Right ventricle myocardium inferior (tissue), 1 donor: ENCODE data around the gene FAM110D. TPM values are rescaled to one million over a fixed set of nuclear protein-coding genes. Genes with fewer than 3 reads are reported as not detected.

Source experiments
- ATAC-seq: fragments of 200-7000 bp; cut with Tn5 transposase; one replicate; pipeline ENCODE4 v1.9.1; 2020; ENCODE audit warnings: mild to moderate bottlenecking, moderate library complexity
- DNase-seq: peaks from one replicate; pipeline ENCODE4 v3.0.0; 2021; ENCODE audit errors: missing footprints
- intact Hi-C: fragments of 100-400 bp; cut with DNase I; formaldehyde crosslinking; loops from one replicate; pipeline ENCODE4 v1.11.0; 2022
- total RNA-seq: library from RNA; stranded (reverse); fragmentation: NEBNext Ultra II Directional; extraction: Animal tissue kit (Norgen Biotek cat#: 25700); gene quantifications from one replicate; pipeline ENCODE4 v1.2.1, GENCODE V29; 2021
- donor health status: DM: no; HTN: yes; CAD: no; lungs with severe emphysema.

FAM110D gene
- total RNA-seq, 1 donor from 2014 or later = 4.0 TPM

GRCh38 chr1:26158271-26158907 is 490 bp upstream of the FAM110D start:
- intact Hi-C loops = loop anchor here (2.0 kb wide), 1 partner anchor 122 kb away; no protein-coding TSS in a partner anchor
- no peak for ATAC-seq

DNA sequence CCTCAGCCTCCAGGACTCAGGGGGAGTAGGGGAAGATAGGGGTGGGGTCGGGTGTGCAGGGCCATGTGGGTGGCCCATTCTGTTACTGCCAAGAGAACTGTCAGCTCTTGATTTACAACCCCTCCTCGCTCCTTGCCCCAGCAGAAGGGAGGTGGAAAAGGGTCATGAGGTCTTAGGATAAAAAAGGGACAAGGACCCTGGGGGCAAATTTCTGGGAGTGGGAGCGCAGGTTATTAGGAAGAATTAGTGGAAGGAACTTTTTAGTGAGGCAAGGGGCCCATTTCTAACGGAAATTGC is 812 bp downstream of the FAM110D start:
- intact Hi-C loops = loop anchor here (2.0 kb wide), 1 partner anchor 123 kb away; no protein-coding TSS in a partner anchor
- ATAC-seq (no peak), DNase-seq (no peak)

More at GRCh38 chr1:26158271-26158907, 490 bp upstream of the FAM110D start:
- no peak for DNase-seq

DNA sequence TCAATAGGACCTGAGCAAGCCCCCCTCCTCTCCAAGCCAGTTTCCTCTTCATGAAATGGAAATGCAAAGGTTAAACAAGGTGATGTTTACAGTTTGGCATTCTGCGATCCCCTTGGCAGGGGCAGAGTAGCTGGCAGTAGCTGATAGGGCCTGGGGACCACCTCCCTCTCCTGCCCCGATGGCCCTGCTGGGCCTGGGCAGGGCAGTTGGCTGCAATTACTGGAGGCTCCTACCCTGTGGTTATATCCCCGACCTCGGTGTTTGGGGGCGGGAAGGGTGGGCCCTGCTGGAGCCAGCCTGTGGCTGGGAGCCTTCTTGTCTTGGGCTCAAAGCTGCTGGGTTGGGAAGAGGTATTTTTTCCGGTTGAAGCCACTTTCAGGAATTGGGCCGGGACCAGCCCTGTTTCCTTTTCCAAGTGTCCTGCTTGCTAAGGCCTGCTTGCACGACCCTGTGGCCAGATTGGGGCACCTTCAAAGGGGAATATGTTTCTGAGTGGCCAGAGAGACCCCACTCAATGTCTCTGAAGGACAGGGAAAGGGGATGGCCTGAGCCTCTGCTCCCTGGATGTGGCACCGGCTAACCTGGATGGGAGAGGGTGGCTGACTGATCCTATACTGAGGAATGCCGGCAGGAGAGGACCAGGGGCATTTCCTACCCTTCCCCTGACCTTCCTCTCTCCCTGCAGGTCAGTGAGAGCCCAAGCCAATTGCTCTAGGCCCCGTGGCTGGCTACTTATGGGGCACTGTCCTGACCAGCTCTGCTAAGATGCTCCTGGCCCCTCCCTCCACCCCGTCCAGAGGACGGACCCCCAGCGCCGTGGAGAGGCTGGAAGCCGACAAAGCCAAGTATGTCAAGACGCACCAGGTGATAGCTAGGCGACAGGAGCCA is 1.9 kb downstream of the FAM110D start:
- DNase-seq (no peak), ATAC-seq (no peak)
- intact Hi-C loops = no loop called here

DNA sequence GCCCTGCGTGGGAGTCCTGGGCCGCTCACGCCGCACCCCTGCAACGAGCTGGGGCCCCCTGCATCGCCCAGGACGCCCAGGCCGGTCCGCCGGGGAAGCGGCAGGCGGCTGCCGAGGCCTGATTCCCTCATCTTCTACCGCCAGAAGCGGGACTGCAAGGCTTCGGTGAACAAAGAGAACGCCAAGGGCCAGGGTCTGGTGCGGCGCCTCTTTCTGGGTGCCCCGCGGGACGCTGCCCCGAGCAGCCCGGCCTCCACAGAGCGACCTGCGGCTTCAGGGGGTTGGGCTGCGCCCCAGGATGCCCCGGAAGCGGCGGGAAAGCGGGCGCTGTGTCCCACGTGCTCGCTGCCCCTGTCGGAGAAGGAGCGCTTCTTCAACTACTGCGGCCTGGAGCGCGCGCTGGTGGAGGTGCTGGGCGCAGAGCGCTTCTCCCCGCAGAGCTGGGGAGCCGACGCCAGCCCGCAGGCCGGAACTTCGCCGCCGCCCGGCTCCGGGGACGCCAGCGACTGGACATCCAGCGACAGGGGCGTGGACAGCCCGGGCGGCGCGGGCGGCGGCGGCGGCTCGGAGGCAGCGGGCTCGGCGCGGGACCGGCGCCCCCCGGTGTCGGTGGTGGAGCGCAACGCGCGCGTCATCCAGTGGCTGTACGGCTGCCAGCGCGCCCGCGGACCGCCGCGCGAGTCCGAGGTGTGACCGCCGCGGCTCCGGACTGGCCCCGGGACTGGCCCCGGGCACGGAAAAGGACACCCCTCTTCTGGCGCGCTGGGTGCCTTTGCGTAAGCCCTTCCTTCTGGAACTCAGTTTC is 2.7 kb downstream of the FAM110D start:
- intact Hi-C loops = no loop called here
- DNase-seq (peak; percentile 83), ATAC-seq (peak; percentile 67)

DNA sequence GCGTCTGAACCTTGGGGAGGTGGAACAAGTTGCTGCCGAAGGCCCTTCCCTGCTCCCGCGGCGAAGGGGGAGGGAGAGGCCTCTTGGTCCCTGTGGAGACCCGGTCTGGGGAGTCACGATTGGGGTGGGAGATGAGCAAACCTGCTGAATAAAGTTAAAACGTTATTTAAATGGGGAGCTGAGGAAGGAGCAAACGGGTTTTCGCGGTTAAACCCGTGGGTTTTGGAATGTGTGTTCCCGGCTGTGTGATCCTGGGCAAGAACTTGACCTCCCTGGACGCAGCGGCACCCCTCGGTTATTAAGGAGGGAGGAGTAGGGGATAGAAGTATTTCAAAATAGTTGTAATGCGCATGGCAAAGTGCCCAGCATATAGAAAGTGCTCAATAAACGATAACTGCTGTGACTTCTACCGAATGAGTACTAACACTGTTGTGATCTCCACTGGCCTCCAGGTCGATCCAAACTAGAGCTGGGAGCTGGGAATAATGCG is 3.4 kb downstream of the FAM110D start:
- peak; percentile 20 for DNase-seq
- no peak for ATAC-seq
- intact Hi-C loops = no loop called here

- ATAC-seq = no peak
- DNase-seq = no peak
- intact Hi-C loops = loop anchor here (2.0 kb wide), 1 partner anchor 59 kb away; no protein-coding TSS in a partner anchor
Measured at GRCh38 chr1:26163684-26164035, 4.8 kb downstream of the FAM110D start.

DNA sequence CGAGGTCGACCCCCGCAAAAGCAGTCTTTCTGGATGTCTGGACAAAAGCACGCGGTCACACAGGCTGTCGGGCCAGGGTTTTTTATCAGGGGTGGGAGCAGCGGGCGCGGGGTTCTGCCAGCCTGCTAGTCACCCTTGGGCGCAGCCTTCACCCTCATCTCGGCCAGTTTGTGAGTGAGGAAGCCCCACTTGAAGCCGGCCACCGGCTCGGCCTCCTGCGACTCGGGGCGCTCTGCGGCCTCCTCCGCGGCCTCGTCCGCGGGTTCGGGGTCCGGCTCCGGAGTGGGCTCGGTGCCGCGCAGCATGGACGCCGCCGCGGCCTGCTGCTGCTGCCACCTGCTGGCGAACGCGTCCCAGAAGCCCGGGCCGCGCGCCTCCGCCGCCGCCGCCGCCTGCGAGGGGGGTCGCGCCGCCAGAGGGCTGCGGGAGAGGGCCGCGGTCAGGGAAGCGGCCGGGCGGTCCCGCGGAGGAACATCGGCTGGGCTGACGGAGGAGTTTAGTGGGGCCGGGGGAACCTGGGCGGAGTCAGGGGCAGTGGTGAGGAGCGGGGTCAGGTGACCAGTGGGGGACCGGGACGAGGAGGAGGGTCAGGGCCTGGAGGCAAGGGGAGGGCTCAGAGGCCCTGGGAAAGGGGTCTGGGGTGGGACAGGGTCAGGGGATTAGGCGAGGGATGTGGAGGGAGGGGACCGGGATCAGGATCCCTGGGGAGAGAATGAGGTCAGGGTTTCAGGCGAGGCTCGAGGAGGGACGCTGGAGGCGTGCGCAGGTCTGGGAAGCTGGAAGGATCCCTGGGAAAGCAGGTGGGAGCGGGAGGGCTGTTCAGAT is 5.4 kb downstream of the FAM110D start:
- peak; percentile 27 for ATAC-seq
- DNase-seq = no peak
- intact Hi-C loops = loop anchor here (2.0 kb wide), 1 partner anchor 59 kb away; no protein-coding TSS in a partner anchor

DNA sequence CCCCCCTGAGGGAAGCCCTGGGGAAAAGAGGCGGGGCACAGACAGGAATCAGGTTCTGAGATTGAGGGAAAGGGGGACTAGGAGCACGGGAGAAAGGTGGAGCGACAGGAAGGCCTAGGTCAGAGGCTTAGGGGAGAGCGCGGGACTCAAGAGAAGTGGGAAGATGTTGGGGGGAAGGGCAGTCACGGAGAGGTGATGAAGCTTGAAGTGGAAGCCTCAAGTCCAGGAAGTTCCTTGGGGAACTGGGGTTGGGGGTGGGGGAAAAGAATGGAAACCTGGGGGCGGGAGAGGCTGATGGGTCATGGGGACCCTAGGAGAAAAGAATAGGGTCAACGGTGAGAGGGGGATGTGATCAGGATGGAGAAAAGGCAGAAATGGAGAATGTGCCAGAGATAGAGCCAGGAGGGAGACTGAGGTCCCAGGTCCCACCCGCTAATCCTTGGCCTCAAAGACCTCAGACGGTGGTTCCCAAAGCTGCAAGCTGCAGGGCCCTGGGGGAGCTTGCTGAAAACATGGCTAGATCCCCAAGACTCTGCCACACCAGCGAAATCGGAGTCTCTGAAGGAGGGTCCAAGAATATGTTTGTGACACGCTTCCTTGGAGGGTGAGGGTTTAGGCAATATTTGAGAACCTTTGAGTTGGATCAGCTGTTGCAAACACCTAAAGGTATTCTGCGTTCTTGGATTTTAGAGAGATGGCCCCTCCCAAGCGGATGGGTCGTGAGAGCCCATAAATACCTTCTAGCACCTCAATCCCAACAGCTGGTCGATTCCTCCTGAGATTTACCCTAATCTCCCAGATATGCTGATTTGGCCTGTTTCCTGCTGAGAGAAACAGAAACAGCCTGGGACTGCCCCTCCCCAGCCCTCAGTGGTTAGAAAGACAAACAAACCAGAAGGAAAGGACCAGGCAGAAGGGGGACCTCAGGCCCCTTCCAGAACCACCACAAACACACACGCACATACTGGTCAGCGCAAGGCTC is 6.3 kb downstream of the FAM110D start:
- intact Hi-C loops = loop anchor here (2.0 kb wide), 1 partner anchor 60 kb away; no protein-coding TSS in a partner anchor
- DNase-seq (no peak), ATAC-seq (no peak)

DNA sequence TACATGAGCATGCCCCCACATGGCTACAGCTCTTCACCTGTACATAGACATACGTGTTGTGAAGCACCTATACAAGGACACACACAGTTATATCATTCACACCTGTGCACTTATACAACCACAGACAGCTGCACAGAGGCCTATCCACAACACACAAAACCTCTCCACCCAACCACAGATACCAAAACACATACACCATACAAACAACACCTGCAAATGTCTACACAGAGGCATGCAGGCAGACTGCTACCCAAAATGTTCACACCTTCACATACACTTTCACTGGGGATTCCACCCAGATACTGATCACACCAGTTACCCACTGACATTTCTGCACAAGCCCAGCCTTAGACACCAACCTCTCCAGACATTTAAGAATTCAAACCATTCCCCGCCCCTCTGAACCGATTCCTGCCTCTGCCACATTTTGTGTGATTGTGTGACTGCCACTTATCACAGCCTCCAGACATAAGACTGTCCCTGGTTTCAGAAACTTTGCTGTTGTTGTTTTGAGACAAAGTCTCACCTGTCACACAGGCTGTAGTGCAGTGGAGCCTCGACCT is 7.9 kb downstream of the FAM110D start:
- intact Hi-C loops = no loop called here
- no peak for DNase-seq
- no peak for ATAC-seq

DNA sequence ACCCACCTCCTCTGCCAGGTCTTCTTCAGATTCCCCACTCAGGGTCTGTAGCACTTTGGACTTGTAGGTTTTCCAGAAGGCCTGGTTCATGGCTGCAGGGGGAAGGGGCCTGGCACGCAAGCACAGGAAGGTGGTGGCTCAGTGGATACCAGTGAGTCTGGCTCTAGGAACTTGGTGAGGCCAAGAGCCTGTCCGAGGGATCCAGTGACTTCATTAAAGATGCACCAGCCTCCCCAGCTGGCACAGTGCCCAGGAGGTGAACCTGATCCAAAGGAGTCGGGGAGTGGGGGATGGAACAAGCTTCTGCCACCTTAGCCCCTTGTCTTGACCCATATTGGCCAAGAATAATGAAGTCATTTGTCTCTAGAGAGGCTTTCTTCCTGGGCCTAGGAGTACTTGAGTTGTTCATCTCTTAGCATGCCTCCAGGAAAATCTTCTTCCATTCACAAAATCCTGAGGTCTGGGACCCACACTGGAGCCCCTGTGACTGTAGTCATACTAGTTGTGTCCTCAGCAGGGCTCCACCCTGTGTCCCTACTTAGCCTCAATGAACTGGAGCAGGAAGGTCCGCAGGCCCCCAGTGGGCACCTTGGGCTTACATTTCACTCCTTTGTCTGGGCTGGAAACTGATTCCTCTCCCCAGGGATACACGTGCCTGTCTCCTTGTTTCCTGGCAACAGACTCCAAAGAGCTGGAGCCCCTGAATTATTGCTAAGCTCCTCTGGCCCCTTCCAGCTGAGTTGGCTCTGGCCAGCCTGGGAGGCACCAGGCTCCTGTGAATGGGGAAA is 9.7 kb downstream of the FAM110D start, which contains the start of gene C1orf232:
Gene C1orf232, minus strand, starts transcription at position 554 of the 788 bp plus-strand sequence. Its CDS starts 464 bp downstream, at position 90.
- ATAC-seq (no peak), DNase-seq (peak; percentile 40)
- intact Hi-C loops = loop anchor here (2.0 kb wide), 2 partner anchors 66 to 152 kb away; partner anchors contain the start of gene CEP85

DNA sequence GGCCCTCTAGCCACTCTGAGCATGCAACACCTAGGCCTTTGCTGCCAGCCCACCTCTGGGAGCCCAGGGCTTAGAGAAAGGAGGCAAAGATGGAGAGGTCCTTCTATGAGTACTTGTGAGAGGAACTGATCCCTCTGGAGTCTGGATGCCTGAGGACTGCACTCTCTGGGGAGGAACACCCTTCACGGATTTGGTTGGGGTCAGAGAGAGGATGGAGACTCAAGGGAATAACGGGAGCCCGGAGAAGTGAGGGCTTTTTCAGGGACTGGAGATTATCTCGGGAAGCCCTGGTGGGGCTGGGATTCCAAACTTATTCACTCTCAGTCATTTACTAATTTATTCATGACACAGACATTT is 10.3 kb downstream of the FAM110D start:
- peak; percentile 1 for DNase-seq
- ATAC-seq = no peak
- intact Hi-C loops = loop anchor here (2.0 kb wide), 2 partner anchors 66 to 152 kb away; partner anchors contain the start of gene CEP85

DNA sequence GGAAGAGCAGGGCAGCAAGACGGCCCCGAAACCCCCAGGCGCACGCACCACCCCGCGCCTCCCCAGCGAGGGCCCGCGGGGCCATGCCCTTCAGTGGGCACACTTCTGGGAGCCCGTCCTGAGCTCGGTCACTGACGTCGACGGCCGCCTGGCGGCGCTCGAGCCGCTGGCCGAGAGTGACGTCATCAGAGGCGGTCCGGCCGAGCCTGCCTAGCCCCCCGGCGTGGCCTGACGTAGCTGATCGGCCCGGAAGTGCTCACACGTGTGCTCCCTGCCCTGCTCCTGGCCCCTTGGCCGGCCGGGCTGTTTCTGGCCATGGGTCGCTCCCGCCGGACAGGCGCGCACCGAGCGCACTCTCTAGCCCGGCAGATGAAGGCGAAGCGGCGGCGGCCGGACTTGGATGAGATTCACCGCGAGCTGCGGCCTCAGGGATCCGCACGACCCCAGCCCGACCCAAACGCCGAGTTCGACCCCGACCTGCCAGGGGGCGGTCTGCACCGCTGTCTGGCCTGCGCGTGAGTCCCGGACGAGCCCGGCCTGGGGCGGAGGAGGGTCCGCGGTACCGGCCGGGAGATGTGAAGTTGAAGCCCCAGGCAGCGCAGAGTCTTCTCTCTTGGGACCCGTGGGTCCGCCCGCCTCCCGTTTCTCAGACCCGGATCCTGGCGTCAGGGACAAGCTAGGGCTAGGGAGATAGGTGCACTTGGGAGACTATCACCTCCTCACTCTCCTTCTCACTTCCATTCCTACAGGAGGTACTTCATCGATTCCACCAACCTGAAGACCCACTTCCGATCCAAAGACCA is 11.0 kb downstream of the FAM110D start, which contains the start of gene ZNF593:
Gene ZNF593, plus strand, starts transcription at position 240 of the 803 bp plus-strand sequence. Its CDS starts 76 bp downstream, at position 316.
- peak; percentile 97 for ATAC-seq
- intact Hi-C loops = loop anchor here (2.0 kb wide), 2 partner anchors 65 to 151 kb away; partner anchors contain the start of gene CEP85
- DNase-seq = peak; percentile 95

DNA sequence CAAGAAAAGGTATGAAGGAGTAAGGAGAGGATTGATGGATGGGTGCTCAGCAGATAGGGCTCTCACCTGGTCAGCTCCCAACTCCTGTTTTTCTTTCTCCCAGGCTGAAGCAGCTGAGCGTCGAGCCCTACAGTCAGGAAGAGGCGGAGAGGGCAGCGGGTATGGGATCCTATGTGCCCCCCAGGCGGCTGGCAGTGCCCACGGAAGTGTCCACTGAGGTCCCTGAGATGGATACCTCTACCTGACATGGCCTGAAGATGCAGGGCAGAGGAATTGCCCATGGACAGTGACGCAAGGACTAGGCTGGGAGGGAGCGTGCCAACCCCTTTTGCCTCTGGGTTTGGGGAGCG is 11.6 kb downstream of the FAM110D start:
- intact Hi-C loops = no loop called here
- DNase-seq (no peak), ATAC-seq (no peak)

DNA sequence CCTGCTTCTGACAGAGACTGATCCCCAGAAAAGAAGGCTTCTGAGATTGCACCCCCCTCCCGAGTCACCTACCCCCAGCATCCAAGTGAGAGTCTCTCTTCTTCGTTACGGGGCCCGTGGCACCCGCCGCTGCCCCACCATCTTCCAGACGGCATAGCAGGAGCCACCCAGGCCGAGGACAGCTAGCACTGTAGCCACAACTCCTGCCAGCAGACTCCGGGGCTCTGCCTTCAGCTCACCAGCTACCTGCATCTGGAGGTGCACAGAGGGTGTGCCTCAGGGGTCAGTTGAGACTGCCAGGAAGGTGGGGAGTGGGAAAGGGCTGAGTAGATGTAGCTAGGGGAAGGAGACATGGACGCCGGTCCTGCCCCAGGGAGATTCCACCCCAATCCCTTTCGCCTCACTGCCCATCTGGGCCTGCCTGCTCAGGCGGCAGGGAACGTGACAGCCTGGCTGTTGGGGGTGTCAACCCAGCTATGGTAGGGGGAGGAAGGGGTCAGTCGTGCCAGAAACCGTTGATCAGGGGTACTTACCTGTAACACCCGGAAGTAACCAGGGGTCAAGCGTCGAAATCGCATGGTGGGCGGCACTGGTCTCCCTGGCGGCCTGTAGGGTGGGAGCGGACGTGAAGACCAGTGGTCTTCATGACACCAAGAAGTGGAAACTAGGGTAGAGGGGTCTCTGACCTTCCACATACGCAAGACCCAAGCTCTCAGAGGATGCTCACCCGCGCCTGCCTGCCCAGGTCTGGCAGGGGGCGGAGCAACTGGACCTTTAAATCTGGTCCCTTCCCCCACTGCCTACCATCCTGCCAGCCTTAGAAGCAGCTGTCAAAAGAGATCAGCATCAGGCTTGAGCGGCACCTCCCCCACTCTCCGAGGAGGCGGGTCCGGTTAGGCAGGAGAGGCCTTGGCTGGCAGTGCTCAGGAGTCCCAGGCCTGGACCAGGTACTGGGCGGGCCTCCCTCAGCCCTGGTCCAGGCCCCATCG is 12.5 kb downstream of the FAM110D start, which contains the start of gene ZNF593OS:
Gene ZNF593OS, minus strand, starts transcription at position 749 of the 989 bp plus-strand sequence. Its CDS starts 171 bp downstream, at position 578.
- intact Hi-C loops = no loop called here
- peak; percentile 65 for DNase-seq
- no peak for ATAC-seq
